GM19025 (cell line): ENCODE results near the gene ST8SIA1.
"Not testable (repeated sequence)": the region's sequence is repeated elsewhere in the genome, so short reads cannot be mapped to it uniquely, and the experiment has no call there.

Experiments used
- ATAC-seq: cut with Tn5 transposase; IDR thresholded peaks from one replicate; pipeline ENCODE4 v1.9.1; 2021; ENCODE audit warnings: mild to moderate bottlenecking, low read depth, moderate library complexity; ENCODE audit not compliant: unreplicated experiment

ST8SIA1 gene

GRCh38 chr12:22190969-22191368, 143.5 kb downstream of the ST8SIA1 start:
- no peak for ATAC-seq

GRCh38 chr12:22188431-22188830, 146.1 kb downstream of the ST8SIA1 start:
- ATAC-seq: no peak

GRCh38 chr12:22180705-22181104, 153.8 kb downstream of the ST8SIA1 start:
- ATAC-seq: no peak

GRCh38 chr12:22173177-22173576, 161.3 kb downstream of the ST8SIA1 start:
- ATAC-seq: no peak

- no peak for ATAC-seq
Observed at GRCh38 chr12:22172501-22172900, 162.0 kb downstream of the ST8SIA1 start.

- no peak for ATAC-seq
Observed at GRCh38 chr12:22169376-22169775, 165.1 kb downstream of the ST8SIA1 start.

GRCh38 chr12:22164139-22164538, 170.4 kb downstream of the ST8SIA1 start:
- ATAC-seq: no peak

- no peak for ATAC-seq
Observed at GRCh38 chr12:22163594-22163993, 170.9 kb downstream of the ST8SIA1 start.

- no peak for ATAC-seq
Observed at GRCh38 chr12:22160396-22161003, 174.0 kb downstream of the ST8SIA1 start.

GRCh38 chr12:22149286-22149685, 185.2 kb downstream of the ST8SIA1 start:
- not testable (repeated sequence) for ATAC-seq

- ATAC-seq: peak; percentile 78
Observed at GRCh38 chr12:22146686-22147085, 187.8 kb downstream of the ST8SIA1 start.
